K562 (cell line): ENCODE data around the gene CXCL1. TPM values are rescaled to one million over a fixed set of nuclear protein-coding genes. Genes with fewer than 3 reads are reported as not detected.

Source experiments
- ATAC-seq: fragments of 200-7000 bp; cut with Tn5 transposase; 3 replicates; pipeline ENCODE4 v1.9.1; 2020; ENCODE audit warnings: moderate library complexity
- BruUV-seq: library from RNA; stranded (reverse); fragments of 400-500 nt; replicated peaks from 2 replicates; lab custom pipeline; 2021; lab: Mats Ljungman, UMichigan
- CTCF ChIA-PET: fragments of 300-600 bp; formaldehyde crosslinking; extraction: SDS; loops from one replicate; lab custom pipeline; 2021; ENCODE audit warnings: low intra/inter-chr PET ratio; lab: Yijun Ruan, JAX
- POLR2A ChIA-PET: fragments of 300-600, 350-650 bp; sonication (Branson Sonifier 250); formaldehyde crosslinking; extraction: SDS; loops from one replicate; lab custom pipeline; 2021; ENCODE audit warnings: antibody characterized with exemption, inconsistent platforms; lab: Yijun Ruan, JAX
- DNase-seq, 4 experiments: peaks; one replicate each; pipeline versions ENCODE4 v3.0.0 to v3.0.0-alpha.2; 2011 to 2018; ENCODE audit warnings: low spot score in 3 of 4, mixed read lengths in 3 of 4; ENCODE audit errors: extremely low read depth in 1 of 4
- FAIRE-seq: peaks from 2 replicates; lab custom pipeline; 2011; peaks lifted over from hg19 to GRCh38; lab: Jason Lieb, UNC
- H2AFZ ChIP-seq: 2 replicates; pipeline ENCODE4 v1.6.0; 2011; ENCODE audit warnings: low read depth, low read length, control low read depth, inconsistent platforms
- H3K27ac ChIP-seq: fragments of 200-600 bp; 3 replicates; pipeline ENCODE4 v1.8.0; 2011; ENCODE audit warnings: low read depth, mild to moderate bottlenecking, control low read depth, inconsistent platforms, low read length, moderate library complexity, mixed read lengths; ENCODE audit errors: extremely low read depth
- H3K27me3 ChIP-seq, 2 experiments: fragments of 300-600 bp in 1 of 2; 2 replicates in 1 of 2; 3 replicates in 1 of 2; pipeline versions ENCODE4 v1.6.0 to v1.8.0; 2011; ENCODE audit warnings: inconsistent platforms in 2 of 2, low read length in 2 of 2, mild to moderate bottlenecking in 1 of 2, mixed read lengths in 1 of 2, moderate library complexity in 1 of 2; ENCODE audit not compliant: control insufficient read depth in 2 of 2, insufficient read depth in 2 of 2
- H3K36me3 ChIP-seq: fragments of 300-600 bp; 3 replicates; pipeline ENCODE4 v1.8.0; 2011; ENCODE audit warnings: mild to moderate bottlenecking, low read length, inconsistent platforms; ENCODE audit not compliant: control insufficient read depth, insufficient read depth
- H3K4me1 ChIP-seq, 2 experiments: fragments of 200-600 bp in 1 of 2; replicated peaks in 1 of 2; 2 replicates in 1 of 2; 3 replicates in 1 of 2; pipeline versions ENCODE4 v1.5.1 to v1.8.0; 2011; ENCODE audit warnings: inconsistent platforms in 2 of 2, low read length in 2 of 2, mild to moderate bottlenecking in 1 of 2, mixed read lengths in 1 of 2, moderate library complexity in 1 of 2; ENCODE audit not compliant: control insufficient read depth in 2 of 2, insufficient read depth in 2 of 2
- H3K4me2 ChIP-seq: 2 replicates; pipeline ENCODE4 v1.6.1; 2011; ENCODE audit warnings: low read length, control low read depth, inconsistent platforms, mixed read lengths; ENCODE audit not compliant: insufficient read depth
- H3K4me3 ChIP-seq: fragments of 200-600 bp; sonication (generic), shearing (Covaris generic); 2 replicates; pipeline ENCODE4 v1.5.1; 2016; ENCODE audit warnings: control low read depth, inconsistent platforms
- H3K79me2 ChIP-seq: fragments of 200-600 bp; 3 replicates; pipeline ENCODE4 v1.8.0; 2011; ENCODE audit warnings: low read length, inconsistent platforms; ENCODE audit not compliant: control insufficient read depth, insufficient read depth
- H3K9ac ChIP-seq, 2 experiments: 2 replicates each; pipeline versions ENCODE4 v1.6.0 to v1.6.1; 2011; ENCODE audit warnings: low read depth in 2 of 2, low read length in 2 of 2, control low read depth in 1 of 2, inconsistent platforms in 1 of 2, mild to moderate bottlenecking in 1 of 2, mixed read lengths in 1 of 2; ENCODE audit not compliant: insufficient read depth in 1 of 2
- H3K9me1 ChIP-seq: one replicate; pipeline ENCODE4 v1.6.0; 2011; ENCODE audit warnings: inconsistent platforms, mild to moderate bottlenecking, low read length, moderate library complexity; ENCODE audit not compliant: control insufficient read depth, insufficient read depth
- H3K9me3 ChIP-seq: replicated peaks from 2 replicates; pipeline ENCODE4 v1.5.1; 2011; ENCODE audit warnings: low read depth, low read length, inconsistent platforms; ENCODE audit not compliant: control insufficient read depth, insufficient read depth
- H4K20me1 ChIP-seq: replicated peaks from 2 replicates; pipeline ENCODE4 v1.6.1; 2011; ENCODE audit warnings: low read length, inconsistent platforms, mixed read lengths; ENCODE audit not compliant: control insufficient read depth, insufficient read depth
- CREM ChIP-seq: IDR thresholded peaks from 2 replicates; pipeline ENCODE4 v1.6.1; 2014; ENCODE audit warnings: antibody characterized with exemption, low read depth
- KAT7 ChIP-seq: sonication (generic); formaldehyde crosslinking; IDR thresholded peaks from 2 replicates; pipeline ENCODE4 v1.8.0; 2022; ENCODE audit warnings: missing genetic modification reagents, mild to moderate bottlenecking, borderline replicate concordance
- KDM1A ChIP-seq, 2 experiments: fragments of 450-650 bp; IDR thresholded peaks; 2 replicates each; pipeline ENCODE4 v1.6.1; 2016; ENCODE audit warnings: mild to moderate bottlenecking in 2 of 2
- MLLT1 ChIP-seq, 2 experiments: fragments of 450-650 bp; IDR thresholded peaks; 2 replicates each; pipeline ENCODE4 v1.6.1; 2016
- NEUROD1 ChIP-seq: fragments of 150-350 bp; IDR thresholded peaks from 2 replicates; pipeline ENCODE4 v1.6.1; 2014; ENCODE audit warnings: borderline replicate concordance, low read length, low read depth; ENCODE audit not compliant: partially characterized antibody
- PRMT5 ChIP-seq: sonication (generic); formaldehyde crosslinking; IDR thresholded peaks from 2 replicates; pipeline ENCODE4 v1.5.0; 2020; ENCODE audit warnings: missing genetic modification reagents
- SIN3A ChIP-seq, 2 experiments: fragments of 150-350 bp in 1 of 2; IDR thresholded peaks; 2 replicates each; pipeline ENCODE4 v1.6.1; 2011 to 2016; ENCODE audit warnings: borderline replicate concordance in 2 of 2, low read depth in 2 of 2, low read length in 2 of 2, mild to moderate bottlenecking in 2 of 2, moderate library complexity in 2 of 2; ENCODE audit not compliant: control insufficient read depth in 1 of 2
- TCF3 ChIP-seq: sonication (generic); formaldehyde crosslinking; IDR thresholded peaks from 2 replicates; pipeline ENCODE4 v1.4.0; 2020; ENCODE audit warnings: mild to moderate bottlenecking, missing genetic modification reagents
- ZNF282 ChIP-seq: sonication (generic); formaldehyde crosslinking; IDR thresholded peaks from 2 replicates; pipeline ENCODE4 v1.8.1; 2023; ENCODE audit warnings: missing genetic modification reagents
- ZNF57 ChIP-seq: fragments of 450-650 bp; formaldehyde crosslinking; IDR thresholded peaks from 2 replicates; pipeline ENCODE4 v1.4.0; 2020; ENCODE audit warnings: mild to moderate bottlenecking, moderate library complexity
- WGBS: fragments of 100-300 bp; shearing (Covaris generic); methylation state at CpG from one replicate; pipeline ENCODE4 v1.1.6; 2016; ENCODE audit warnings: low coverage, mixed read lengths; ENCODE audit not compliant: insufficient coverage; ENCODE audit errors: missing lambda C conversion rate; 5-methylcytosine and 5-hydroxymethylcytosine counted together
- in situ Hi-C: fragments of 300-500 bp; cut with MboI; formaldehyde crosslinking; loops from 4 replicates; pipeline ENCODE4 v1.15.0; 2018; ENCODE audit warnings: inconsistent platforms, mixed read lengths
- intact Hi-C: fragments of 100-400 bp; cut with micrococcal nuclease; formaldehyde crosslinking; loops from 2 replicates; pipeline ENCODE4 v1.14.2; 2022
- polyA plus RNA-seq, 8 experiments: library from polyadenylated mRNA; depleted of rRNA in 4 of 8; stranded (reverse) in 5 of 8; unstranded in 3 of 8; fragments of >200 nt; fragmentation: Nextera tagmentation in 2 of 8; fragmentation: Illumina TruSeq in 1 of 8; extraction: Ambion mirVana in 2 of 8; extraction: Trizol in 1 of 8; gene quantifications; 2 replicates each; pipeline versions ENCODE4 v1.2.1 to v1.2.3, GENCODE V29; 2011 to 2014; ENCODE audit warnings: inconsistent platforms in 1 of 8, missing spikeins in 1 of 8
- total RNA-seq, 7 experiments: library from RNA; depleted of rRNA in 6 of 7; stranded (reverse); fragments of >200 nt in 6 of 7; fragmentation: Illumina TruSeq in 2 of 7; extraction: Trizol in 2 of 7; gene quantifications; 2 replicates each; pipeline versions ENCODE4 v1.2.1 to v1.2.3, GENCODE V29; 2011 to 2021; ENCODE audit warnings: low replicate concordance in 1 of 7
- TF ChIP-seq, protein P1 (sequence below), 3 experiments: IDR thresholded peaks in 2 of 3; conservative IDR thresholded peaks in 1 of 3; 2 replicates each; pipeline ENCODE4 v1.5.1; 2011 to 2012; ENCODE audit warnings: low read length in 3 of 3, mild to moderate bottlenecking in 3 of 3, control low read depth in 2 of 3, improper control_type of control experiment in 1 of 3, inconsistent platforms in 1 of 3, low read depth in 1 of 3, mixed read lengths in 1 of 3, moderate library complexity in 1 of 3; ENCODE audit not compliant: insufficient read depth in 2 of 3
- TF ChIP-seq, protein P2 (sequence below): fragments of 250-450 bp; sonication (Bioruptor Pico); IDR thresholded peaks from 2 replicates; pipeline ENCODE4 v1.4.0; 2020

Gene CXCL1
- total and polyA plus RNA-seq, 9 of the 15 experiments (the other 6 are each of a cell fraction or from before 2014, with no cell fraction given), result 0.07 to 2.2 (median 0.32) TPM; not detected in 3

GRCh38 chr4:73864365-73864764 is 4.8 kb upstream of the CXCL1 start (continued):
- TF ChIP-seq KAT7, result no peak
- TF ChIP-seq NEUROD1, result no peak
- no peak for TF ChIP-seq SIN3A (IDR thresholded peaks at IDR 0.05; ENCODE audit: borderline replicate concordance in 2 of 2, control insufficient read depth in 1 of 2, low read depth in 2 of 2, low read length in 2 of 2)
- TF ChIP-seq TCF3, result no peak
- TF ChIP-seq, protein P1, sequence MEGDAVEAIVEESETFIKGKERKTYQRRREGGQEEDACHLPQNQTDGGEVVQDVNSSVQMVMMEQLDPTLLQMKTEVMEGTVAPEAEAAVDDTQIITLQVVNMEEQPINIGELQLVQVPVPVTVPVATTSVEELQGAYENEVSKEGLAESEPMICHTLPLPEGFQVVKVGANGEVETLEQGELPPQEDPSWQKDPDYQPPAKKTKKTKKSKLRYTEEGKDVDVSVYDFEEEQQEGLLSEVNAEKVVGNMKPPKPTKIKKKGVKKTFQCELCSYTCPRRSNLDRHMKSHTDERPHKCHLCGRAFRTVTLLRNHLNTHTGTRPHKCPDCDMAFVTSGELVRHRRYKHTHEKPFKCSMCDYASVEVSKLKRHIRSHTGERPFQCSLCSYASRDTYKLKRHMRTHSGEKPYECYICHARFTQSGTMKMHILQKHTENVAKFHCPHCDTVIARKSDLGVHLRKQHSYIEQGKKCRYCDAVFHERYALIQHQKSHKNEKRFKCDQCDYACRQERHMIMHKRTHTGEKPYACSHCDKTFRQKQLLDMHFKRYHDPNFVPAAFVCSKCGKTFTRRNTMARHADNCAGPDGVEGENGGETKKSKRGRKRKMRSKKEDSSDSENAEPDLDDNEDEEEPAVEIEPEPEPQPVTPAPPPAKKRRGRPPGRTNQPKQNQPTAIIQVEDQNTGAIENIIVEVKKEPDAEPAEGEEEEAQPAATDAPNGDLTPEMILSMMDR (IDR thresholded peaks at IDR 0.05 in 2 of 3, conservative IDR thresholded peaks at IDR 0.05 in 1 of 3; ENCODE audit: insufficient read depth in 2 of 3, low read depth in 1 of 3, low read length in 3 of 3), result peak; percentile 72 to 73 (median 72)
- TF ChIP-seq, all 486 proteins: peak for 7

GRCh38 chr4:73864961-73865360 is 4.2 kb upstream of the CXCL1 start:
- Histone ChIP-seq H3K4me1 (peaks cover 9 to 11% of the 10 kb centered on the region in 2 experiments; a peak in 4 of 5 replicates), H3K27me3 (no peaks in the 10 kb centered on the region), H3K27ac (no peak overlapping the region), H3K79me2 (no peaks in the 10 kb centered on the region), H2AFZ (no peak overlapping the region), H3K9ac (no peak overlapping the region), H3K36me3 (no peaks in the 10 kb centered on the region), H3K9me1 (no peaks in the 10 kb centered on the region), H3K4me3 (no peak overlapping the region), H3K4me2 (no peak overlapping the region), H4K20me1 (no peaks in the 10 kb centered on the region), H3K9me3 (no peaks in the 10 kb centered on the region)
- DNase-seq (no peak), FAIRE-seq (no peak), ATAC-seq (no peak)
- intact Hi-C loops (loop anchor here (1.0 to 5.0 kb wide), 3 partner anchors 136 to 232 kb away; partner anchors contain the start of gene CXCL2), in situ Hi-C loops (no loop called here)
- ChIA-PET CTCF (interaction anchor here (0.8 kb wide), 1 partner anchor 269 kb away, joined by 3 read pairs; no protein-coding TSS in a partner anchor), POLR2A (no interaction called here)
- BruUV-seq, result no TSS peak
- WGBS, result 39% methylated on average over 8 of the region's 8 CpGs
- TF ChIP-seq PRMT5 (CRISPR knock-in tag) (no peak), MLLT1 (IDR thresholded peaks at IDR 0.05) (no peak), CREM (no peak), ZNF282 (CRISPR knock-in tag) (no peak), KDM1A (IDR thresholded peaks at IDR 0.05) (no peak), ZNF57 (no peak)
- TF ChIP-seq, protein P2, sequence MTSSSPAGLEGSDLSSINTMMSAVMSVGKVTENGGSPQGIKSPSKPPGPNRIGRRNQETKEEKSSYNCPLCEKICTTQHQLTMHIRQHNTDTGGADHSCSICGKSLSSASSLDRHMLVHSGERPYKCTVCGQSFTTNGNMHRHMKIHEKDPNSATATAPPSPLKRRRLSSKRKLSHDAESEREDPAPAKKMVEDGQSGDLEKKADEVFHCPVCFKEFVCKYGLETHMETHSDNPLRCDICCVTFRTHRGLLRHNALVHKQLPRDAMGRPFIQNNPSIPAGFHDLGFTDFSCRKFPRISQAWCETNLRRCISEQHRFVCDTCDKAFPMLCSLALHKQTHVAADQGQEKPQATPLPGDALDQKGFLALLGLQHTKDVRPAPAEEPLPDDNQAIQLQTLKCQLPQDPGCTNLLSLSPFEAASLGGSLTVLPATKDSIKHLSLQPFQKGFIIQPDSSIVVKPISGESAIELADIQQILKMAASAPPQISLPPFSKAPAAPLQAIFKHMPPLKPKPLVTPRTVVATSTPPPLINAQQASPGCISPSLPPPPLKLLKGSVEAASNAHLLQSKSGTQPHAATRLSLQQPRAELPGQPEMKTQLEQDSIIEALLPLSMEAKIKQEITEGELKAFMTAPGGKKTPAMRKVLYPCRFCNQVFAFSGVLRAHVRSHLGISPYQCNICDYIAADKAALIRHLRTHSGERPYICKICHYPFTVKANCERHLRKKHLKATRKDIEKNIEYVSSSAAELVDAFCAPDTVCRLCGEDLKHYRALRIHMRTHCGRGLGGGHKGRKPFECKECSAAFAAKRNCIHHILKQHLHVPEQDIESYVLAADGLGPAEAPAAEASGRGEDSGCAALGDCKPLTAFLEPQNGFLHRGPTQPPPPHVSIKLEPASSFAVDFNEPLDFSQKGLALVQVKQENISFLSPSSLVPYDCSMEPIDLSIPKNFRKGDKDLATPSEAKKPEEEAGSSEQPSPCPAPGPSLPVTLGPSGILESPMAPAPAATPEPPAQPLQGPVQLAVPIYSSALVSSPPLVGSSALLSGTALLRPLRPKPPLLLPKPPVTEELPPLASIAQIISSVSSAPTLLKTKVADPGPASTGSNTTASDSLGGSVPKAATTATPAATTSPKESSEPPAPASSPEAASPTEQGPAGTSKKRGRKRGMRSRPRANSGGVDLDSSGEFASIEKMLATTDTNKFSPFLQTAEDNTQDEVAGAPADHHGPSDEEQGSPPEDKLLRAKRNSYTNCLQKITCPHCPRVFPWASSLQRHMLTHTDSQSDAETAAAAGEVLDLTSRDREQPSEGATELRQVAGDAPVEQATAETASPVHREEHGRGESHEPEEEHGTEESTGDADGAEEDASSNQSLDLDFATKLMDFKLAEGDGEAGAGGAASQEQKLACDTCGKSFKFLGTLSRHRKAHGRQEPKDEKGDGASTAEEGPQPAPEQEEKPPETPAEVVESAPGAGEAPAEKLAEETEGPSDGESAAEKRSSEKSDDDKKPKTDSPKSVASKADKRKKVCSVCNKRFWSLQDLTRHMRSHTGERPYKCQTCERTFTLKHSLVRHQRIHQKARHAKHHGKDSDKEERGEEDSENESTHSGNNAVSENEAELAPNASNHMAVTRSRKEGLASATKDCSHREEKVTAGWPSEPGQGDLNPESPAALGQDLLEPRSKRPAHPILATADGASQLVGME, result no peak
